Esophagus muscularis mucosa (tissue), 4 donors: ENCODE data around the gene DSTN. TPM values are rescaled to one million over a fixed set of nuclear protein-coding genes. Genes with fewer than 3 reads are reported as not detected.

Source experiments
- DNase-seq: peaks from one replicate; pipeline ENCODE4 v3.0.0-alpha.2; 2017; ENCODE audit errors: extremely low spot score
- H3K27ac ChIP-seq, 4 donors: fragments of 200-600 bp; sonication (generic); replicated peaks in 1 of 4; 1 replicate in 3 of 4; 2 replicates in 1 of 4; pipeline ENCODE4 v1.5.1; 2016 to 2019; ENCODE audit warnings: mild to moderate bottlenecking in 1 of 4
- H3K27me3 ChIP-seq, 4 donors: fragments of 200-600 bp; sonication (generic); one replicate each; pipeline versions ENCODE4 v1.5.1 to v1.6.0; 2016 to 2019
- H3K36me3 ChIP-seq, 4 donors: fragments of 200-600 bp; sonication (generic); one replicate each; pipeline ENCODE4 v1.5.1; 2016 to 2019
- H3K4me1 ChIP-seq, 4 donors: fragments of 200-600 bp; sonication (generic); one replicate each; pipeline ENCODE4 v1.5.1; 2016 to 2019
- H3K4me3 ChIP-seq, 4 donors: fragments of 200-600 bp; sonication (generic); 1 replicate in 2 of 4; 2 replicates in 2 of 4; pipeline ENCODE4 v1.5.1; 2016 to 2019; ENCODE audit warnings: mild to moderate bottlenecking in 4 of 4, moderate library complexity in 1 of 4
- H3K9me3 ChIP-seq, 4 donors: fragments of 200-600 bp; sonication (generic); 1 replicate in 3 of 4; 2 replicates in 1 of 4; pipeline ENCODE4 v1.5.1; 2016 to 2019
- CTCF ChIP-seq, 3 experiments: fragments of 200-600 bp in 2 of 3; fragments of 450-650 bp in 1 of 3; sonication (generic) in 2 of 3; IDR thresholded peaks; one replicate each; pipeline ENCODE4 v1.5.1; 2017 to 2019; ENCODE audit warnings: antibody characterized with exemption in 3 of 3, mild to moderate bottlenecking in 2 of 3, moderate library complexity in 1 of 3
- EP300 ChIP-seq: sonication (generic); formaldehyde crosslinking; IDR thresholded peaks from one replicate; pipeline ENCODE4 v1.6.1; 2017; ENCODE audit warnings: antibody characterized with exemption
- POLR2A ChIP-seq: fragments of 450-650 bp; IDR thresholded peaks from one replicate; pipeline ENCODE4 v1.6.1; 2017; ENCODE audit warnings: antibody characterized with exemption, moderate library complexity, mild to moderate bottlenecking, low read depth
- POLR2AphosphoS5 ChIP-seq, 2 donors: sonication (generic); formaldehyde crosslinking; IDR thresholded peaks; one replicate each; pipeline ENCODE4 v1.6.1; 2017; ENCODE audit warnings: antibody characterized with exemption in 2 of 2
- WGBS: methylation state at CpG from one replicate; pipeline ENCODE4 v1.1.5; 2018; 5-methylcytosine and 5-hydroxymethylcytosine counted together
- intact Hi-C: fragments of 100-400 bp; cut with DNase I; formaldehyde crosslinking; loops from one replicate; pipeline ENCODE4 v1.15.1; 2023
- total RNA-seq, 4 donors: library from RNA; depleted of rRNA; stranded (reverse); fragments of >200 nt; gene quantifications; one replicate each; pipeline versions ENCODE4 v1.1.0 to v1.2.1, GENCODE V29; 2016

The DSTN gene
- total RNA-seq, 4 donors from 2014 or later: 2,370 to 3,630 (median 3,339) TPM

DNA sequence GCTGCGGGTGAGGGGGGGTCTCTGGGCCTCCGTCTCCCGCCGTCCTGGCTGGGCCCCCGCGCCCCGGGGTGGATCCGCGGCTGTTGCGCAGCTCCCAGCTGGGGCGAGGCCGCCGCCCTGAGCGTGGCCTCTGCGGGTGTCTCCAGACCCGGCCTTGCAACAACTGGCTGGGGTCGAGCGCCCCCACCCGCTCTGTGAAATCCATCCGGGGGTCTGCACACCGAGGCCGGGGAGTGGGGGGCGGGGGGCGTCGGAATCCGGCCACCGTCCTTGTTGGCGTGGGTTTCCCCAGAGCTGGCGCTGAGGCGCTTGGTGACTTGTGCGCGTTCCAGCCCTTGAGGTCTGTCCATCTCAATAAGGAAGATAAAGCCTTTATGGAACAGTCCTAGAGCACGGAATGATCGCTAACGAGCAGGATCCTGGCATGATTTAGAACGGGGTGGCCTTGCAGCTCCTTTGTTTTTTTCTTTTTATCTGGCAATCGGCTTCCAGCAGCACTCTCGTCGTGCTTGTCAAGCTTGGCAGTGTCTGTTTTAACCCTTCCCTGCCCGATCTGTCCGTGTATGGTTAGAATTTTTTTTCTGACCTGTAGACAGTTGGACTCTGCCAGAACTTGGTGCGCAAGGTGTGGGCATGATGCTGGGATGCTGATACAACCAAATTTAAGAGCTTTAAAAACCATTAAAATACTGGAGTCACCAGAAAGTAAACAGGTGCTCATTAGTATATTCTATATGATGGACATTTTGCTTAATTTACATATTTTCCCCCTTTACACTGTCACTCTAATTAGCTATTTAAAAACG is 675 bp downstream of the DSTN start:
- WGBS: 2% methylated on average over 13 of the region's 43 CpGs
- Histone ChIP-seq H3K27ac (peak overlapping the region; percentile 94 to 100 (median 100)), H3K9me3 (no peaks in the 10 kb centered on the region), H3K4me3 (peak overlapping the region; percentile 74 to 99 (median 96)), H3K4me1 (peaks cover 34 to 66% (median 59%) of the 10 kb centered on the region in 4 donors), H3K36me3 (peaks cover 0 to 5% (median 0%) of the 10 kb centered on the region in 4 donors), H3K27me3 (no peaks in the 10 kb centered on the region)
- no peak for TF ChIP-seq EP300
- TF ChIP-seq CTCF (IDR thresholded peaks at IDR 0.05): peak in 1 of 3 experiments; percentile 13
- TF ChIP-seq POLR2AphosphoS5 (IDR thresholded peaks at IDR 0.05): peak; percentile 53 to 78
- DNase-seq: no peak
- intact Hi-C loops: loop anchor here (5.0 kb wide), 1 partner anchor 33 kb away; no protein-coding TSS in a partner anchor

- H3K27ac ChIP-seq: peak overlapping the region; percentile 94 to 100 (median 100)
- no peaks in the 10 kb centered on the region for H3K27me3 ChIP-seq
- TF ChIP-seq EP300: no peak
- TF ChIP-seq POLR2AphosphoS5 (IDR thresholded peaks at IDR 0.05): no peak
- no peak for TF ChIP-seq CTCF (IDR thresholded peaks at IDR 0.05)
- TF ChIP-seq POLR2A: no peak
- no peaks in the 10 kb centered on the region for H3K9me3 ChIP-seq
- WGBS: 8% methylated on average over 6 of the region's 6 CpGs
- peak overlapping the region; percentile 74 to 99 (median 96) for H3K4me3 ChIP-seq
- H3K36me3 ChIP-seq: peaks cover 0 to 8% (median 0%) of the 10 kb centered on the region in 4 donors
- peaks cover 38 to 66% (median 60%) of the 10 kb centered on the region in 4 donors for H3K4me1 ChIP-seq
- intact Hi-C loops: loop anchor here (5.0 kb wide), 1 partner anchor 34 kb away; no protein-coding TSS in a partner anchor
- no peak for DNase-seq
Observed at GRCh38 chr20:17571153-17571527, 1.3 kb downstream of the DSTN start.

DNA sequence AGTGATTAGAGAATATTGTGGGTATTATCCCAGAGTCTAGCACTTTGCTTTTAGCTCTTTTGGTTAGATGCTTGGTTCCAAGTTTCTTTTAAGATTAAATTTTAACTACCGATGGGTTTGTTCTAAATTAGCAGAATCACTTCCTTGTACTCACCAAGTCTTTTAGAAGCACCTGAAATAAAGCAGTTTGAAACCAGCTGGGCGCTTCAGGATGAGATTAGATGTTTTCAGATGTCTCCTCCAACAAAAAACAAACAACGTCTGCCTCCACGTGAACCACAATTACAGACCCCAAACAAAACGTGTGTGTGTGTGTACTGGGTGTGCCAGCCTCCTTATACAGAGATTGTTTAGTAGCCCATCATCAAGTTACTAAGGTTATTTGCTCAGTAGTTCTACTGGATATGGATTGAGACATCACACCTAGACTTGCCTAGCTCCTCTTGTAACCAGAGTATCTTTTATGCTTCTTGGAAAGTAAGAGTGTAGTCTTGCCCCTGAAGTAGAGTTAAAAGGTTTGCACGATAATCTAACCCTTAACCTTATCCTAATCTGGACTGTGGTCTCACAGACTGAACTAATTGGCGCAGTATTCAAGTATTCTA is 2.3 kb downstream of the DSTN start:
- no peak for TF ChIP-seq POLR2A
- TF ChIP-seq POLR2AphosphoS5 (IDR thresholded peaks at IDR 0.05): peak; percentile 32 to 66
- Histone ChIP-seq H3K9me3 (no peaks in the 10 kb centered on the region), H3K36me3 (peaks cover 0 to 8% (median under 1%) of the 10 kb centered on the region in 4 donors), H3K4me3 (peak overlapping the region; percentile 74 to 99 (median 96)), H3K27me3 (no peaks in the 10 kb centered on the region), H3K27ac (peak overlapping the region; percentile 94 to 100 (median 100)), H3K4me1 (peaks cover 48 to 66% (median 60%) of the 10 kb centered on the region in 4 donors)
- 32% methylated on average over 7 of the region's 7 CpGs for WGBS
- no peak for DNase-seq
- intact Hi-C loops: loop anchor here (5.0 kb wide), 1 partner anchor 35 kb away; no protein-coding TSS in a partner anchor

- Histone ChIP-seq H3K9me3 (no peaks in the 10 kb centered on the region), H3K27me3 (no peaks in the 10 kb centered on the region), H3K36me3 (peaks cover 0 to 8% (median 1%) of the 10 kb centered on the region in 4 donors), H3K27ac (peak overlapping the region; percentile 94 to 100 (median 100)), H3K4me3 (peak overlapping the region; percentile 74 to 99 (median 96)), H3K4me1 (peaks cover 37 to 65% (median 60%) of the 10 kb centered on the region in 4 donors)
- 65% methylated on average over 3 of the region's 3 CpGs for WGBS
- intact Hi-C loops: loop anchor here (5.0 kb wide), 1 partner anchor 36 kb away; no protein-coding TSS in a partner anchor
- no peak for DNase-seq
- TF ChIP-seq CTCF (IDR thresholded peaks at IDR 0.05) (no peak), POLR2A (no peak), POLR2AphosphoS5 (IDR thresholded peaks at IDR 0.05) (no peak), EP300 (no peak)
Observed at GRCh38 chr20:17573463-17573862, 3.6 kb downstream of the DSTN start.

- Histone ChIP-seq H3K4me3 (peak overlapping the region; percentile 46 to 99 (median 83)), H3K36me3 (peaks cover 0 to 10% (median 4%) of the 10 kb centered on the region in 4 donors), H3K9me3 (no peaks in the 10 kb centered on the region), H3K27ac (peak overlapping the region; percentile 18 to 100 (median 97)), H3K27me3 (no peaks in the 10 kb centered on the region), H3K4me1 (peaks cover 52 to 91% (median 85%) of the 10 kb centered on the region in 4 donors)
- intact Hi-C loops: loop anchor here (5.0 kb wide), 1 partner anchor 36 kb away; no protein-coding TSS in a partner anchor
- WGBS: 51% methylated on average over 8 of the region's 8 CpGs
- no peak for DNase-seq
- TF ChIP-seq EP300: no peak
- no peak for TF ChIP-seq POLR2A
- TF ChIP-seq POLR2AphosphoS5 (IDR thresholded peaks at IDR 0.05): peak in 1 of 2 donors; percentile 34
- no peak for TF ChIP-seq CTCF (IDR thresholded peaks at IDR 0.05)
Observed at GRCh38 chr20:17576215-17576614, 6.3 kb downstream of the DSTN start.
